Testis (tissue), 3 donors: Measurements from ENCODE around the gene ZBTB9. TPM values are rescaled to one million over a fixed set of nuclear protein-coding genes. Genes with fewer than 3 reads are reported as not detected.

Experiments
- DNase-seq: peaks from one replicate; pipeline ENCODE4 v3.0.0-alpha.2; 2019
- H3K27ac ChIP-seq, 2 donors: fragments of 200-600 bp; sonication (generic); one replicate each; pipeline ENCODE4 v1.5.1; 2019
- H3K27me3 ChIP-seq: fragments of 200-600 bp; sonication (generic); one replicate; pipeline ENCODE4 v1.5.1; 2019
- H3K36me3 ChIP-seq: fragments of 200-600 bp; sonication (generic); one replicate; pipeline ENCODE4 v1.5.1; 2017; ENCODE audit warnings: low read depth; ENCODE audit errors: missing control alignments
- H3K4me1 ChIP-seq: fragments of 200-600 bp; sonication (generic); one replicate; pipeline ENCODE4 v1.5.1; 2019
- H3K4me3 ChIP-seq, 2 donors: fragments of 200-600 bp; sonication (generic); one replicate each; pipeline ENCODE4 v1.5.1; 2017 to 2019
- H3K9me3 ChIP-seq: fragments of 200-600 bp; sonication (generic); one replicate; pipeline ENCODE4 v1.5.1; 2017
- CTCF ChIP-seq, 3 experiments: fragments of 450-650 bp in 2 of 3; fragments of 200-600 bp in 1 of 3; sonication (generic) in 1 of 3; IDR thresholded peaks; one replicate each; pipeline ENCODE4 v1.5.1; 2016 to 2019; ENCODE audit warnings: antibody characterized with exemption in 3 of 3, mild to moderate bottlenecking in 2 of 3, moderate library complexity in 1 of 3
- POLR2A ChIP-seq: fragments of 450-650 bp; IDR thresholded peaks from one replicate; pipeline ENCODE4 v1.6.1; 2017; ENCODE audit warnings: antibody characterized with exemption, mild to moderate bottlenecking, moderate library complexity
- WGBS, 2 donors: methylation state at CpG; one replicate each; pipeline ENCODE4 v1.1.5; 2018; 5-methylcytosine and 5-hydroxymethylcytosine counted together
- intact Hi-C: fragments of 100-400 bp; cut with DNase I; formaldehyde crosslinking; loops from one replicate; pipeline ENCODE4 v1.15.1; 2023; ENCODE audit warnings: low total_unique reads
- polyA plus RNA-seq: library from polyadenylated mRNA; stranded (reverse); fragments of 350-450 nt; fragmentation: Illumina TruSeq; extraction: RNeasy Lipid Tissue Mini Kit (QIAGEN cat#74804); gene quantifications from one replicate; pipeline ENCODE4 v1.2.3, GENCODE V29; 2014; ENCODE audit warnings: low read depth, low replicate concordance; ENCODE audit not compliant: insufficient read depth
- total RNA-seq, 2 donors: library from RNA; depleted of rRNA; stranded (reverse); fragments of >200 nt; gene quantifications; one replicate each; pipeline ENCODE4 v1.2.3, GENCODE V29; 2016

Gene ZBTB9
- total and polyA plus RNA-seq, 3 donors from 2014 or later, result 15.2 to 16.9 (median 15.7) TPM

GRCh38 chr6:33418690-33419291 is 35.6 kb upstream of the ZBTB9 start:
- intact Hi-C loops, result loop anchor here (10.0 kb wide), 1 partner anchor 104 kb away; the partner anchor contains the start of genes TAPBP and ZBTB22
- 17 to 20% methylated on average over 8 of the region's 8 CpGs for WGBS, 2 donors
- Histone ChIP-seq H3K4me3 (peak overlapping the region in 1 of 2 donors; percentile 86), H3K27ac (peak overlapping the region; percentile 91 to 99), H3K9me3 (no peaks in the 10 kb centered on the region), H3K4me1 (peaks cover 35% of the 10 kb centered on the region), H3K36me3 (no peaks in the 10 kb centered on the region), H3K27me3 (no peaks in the 10 kb centered on the region)
- DNase-seq, result no peak
- no peak for TF ChIP-seq CTCF (IDR thresholded peaks at IDR 0.05)
- TF ChIP-seq POLR2A, result no peak

- Histone ChIP-seq H3K4me1 (peaks cover 40% of the 10 kb centered on the region), H3K4me3 (peak within 1 kb of the TSS; percentile 31 to 86), H3K36me3 (no peaks in the 10 kb centered on the region), H3K27ac (peak within 1 kb of the TSS; percentile 91 to 99), H3K27me3 (no peaks in the 10 kb centered on the region), H3K9me3 (no peaks in the 10 kb centered on the region)
- DNase-seq, result peak; percentile 75
- 4 to 6% methylated on average over 20 to 21 of the region's 22 CpGs for whole genome bisulfite sequencing, 2 donors
- TF ChIP-seq CTCF (IDR thresholded peaks at IDR 0.05) (no peak), POLR2A (no peak)
- intact Hi-C loops, result loop anchor here (10.0 kb wide), 1 partner anchor 105 kb away; the partner anchor contains the start of genes TAPBP and ZBTB22
Observed at GRCh38 chr6:33419580-33420490, 34.5 kb upstream of the ZBTB9 start, which contains the start of gene SYNGAP1. Gene SYNGAP1 (plus strand): TSS chr6:33420065. CDS start chr6:33420265, 200 bp downstream.

- TF ChIP-seq CTCF (IDR thresholded peaks at IDR 0.05), result no peak
- TF ChIP-seq POLR2A, result no peak
- H3K4me1 ChIP-seq, result peaks cover 39% of the 10 kb centered on the region
- no peaks in the 10 kb centered on the region for H3K27me3 ChIP-seq
- intact Hi-C loops, result no loop called here
- DNase-seq, result no peak
- H3K36me3 ChIP-seq, result no peaks in the 10 kb centered on the region
- WGBS, 2 donors, result 53 to 58% methylated on average over 6 of the region's 6 CpGs
- H3K4me3 ChIP-seq, result peak overlapping the region; percentile 31 to 56
- peak overlapping the region; percentile 91 to 99 for H3K27ac ChIP-seq
- no peaks in the 10 kb centered on the region for H3K9me3 ChIP-seq
Observed at GRCh38 chr6:33420491-33421343, 33.7 kb upstream of the ZBTB9 start.

- H3K9me3 ChIP-seq, result no peaks in the 10 kb centered on the region
- H3K36me3 ChIP-seq, result no peaks in the 10 kb centered on the region
- peaks cover 36% of the 10 kb centered on the region for H3K4me1 ChIP-seq
- DNase-seq, result no peak
- intact Hi-C loops, result no loop called here
- H3K27me3 ChIP-seq, result no peaks in the 10 kb centered on the region
- no peak overlapping the region for H3K27ac ChIP-seq
- 80 to 91% methylated on average over 2 of the region's 2 CpGs for whole genome bisulfite sequencing, 2 donors
- H3K4me3 ChIP-seq, result no peak overlapping the region
- TF ChIP-seq CTCF (IDR thresholded peaks at IDR 0.05), result no peak
- no peak for TF ChIP-seq POLR2A
Observed at GRCh38 chr6:33421344-33421643, 33.1 kb upstream of the ZBTB9 start.
